Urinary bladder (tissue), 4 donors: Measurements from ENCODE around the gene HHIPL1. TPM values are rescaled to one million over a fixed set of nuclear protein-coding genes. Genes with fewer than 3 reads are reported as not detected.

Experiments
- DNase-seq: peaks from one replicate; pipeline ENCODE4 v3.0.0-alpha.2; 2015; ENCODE audit errors: extremely low spot score
- H3K27ac ChIP-seq: one replicate; pipeline ENCODE4 v1.5.1; 2013; ENCODE audit warnings: low read depth, mild to moderate bottlenecking, moderate library complexity
- H3K36me3 ChIP-seq: one replicate; pipeline ENCODE4 v1.6.1; 2013; ENCODE audit warnings: mild to moderate bottlenecking, moderate library complexity; ENCODE audit not compliant: insufficient read depth
- H3K4me1 ChIP-seq: one replicate; pipeline ENCODE4 v1.6.1; 2013; ENCODE audit warnings: mild to moderate bottlenecking, moderate library complexity; ENCODE audit not compliant: insufficient read depth
- H3K4me3 ChIP-seq: one replicate; pipeline ENCODE4 v1.5.1; 2013; ENCODE audit warnings: low read depth, low read length
- WGBS: extraction: QIAGEN DNeasy Blood & Tissue Kit; methylation state at CpG from one replicate; pipeline ENCODE4 v1.1.7; 2013; 5-methylcytosine and 5-hydroxymethylcytosine counted together
- polyA plus RNA-seq: library from polyadenylated mRNA; stranded (reverse); fragments of 200-250 nt; gene quantifications from one replicate; pipeline ENCODE4 v1.2.3, GENCODE V29; 2013
- total RNA-seq: library from RNA; depleted of rRNA; stranded (reverse); fragments of >200 nt; gene quantifications from one replicate; pipeline ENCODE4 v1.2.3, GENCODE V29; 2014
- donor health status: healthy with polysubstance abuse.
- donor health status: healthy.

The HHIPL1 gene
- total and polyA plus RNA-seq, 2 donors: 2.1 to 3.8 TPM

DNA sequence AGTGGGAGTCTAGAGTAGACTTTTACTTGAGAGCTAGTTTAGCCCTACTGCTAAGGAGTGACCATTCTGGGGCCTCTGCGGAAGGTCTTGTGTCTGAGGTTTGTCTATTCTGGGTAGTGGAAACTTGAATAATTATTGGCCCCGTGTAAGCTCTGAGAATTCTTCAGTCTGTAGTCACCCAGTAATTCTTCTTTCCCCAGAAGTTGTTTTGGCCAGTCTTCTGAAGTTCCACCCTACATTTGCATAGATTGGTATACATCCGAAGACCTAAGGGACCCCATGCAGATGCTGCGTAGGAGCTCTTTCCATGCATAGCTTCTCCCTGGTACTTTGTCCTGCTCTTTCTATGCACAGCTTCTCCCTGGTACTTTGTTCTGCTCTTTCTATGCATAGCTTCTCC is 52.0 kb downstream of the HHIPL1 start:
- no peaks in the 10 kb centered on the region for H3K36me3 ChIP-seq
- no peaks in the 10 kb centered on the region for H3K4me1 ChIP-seq
- no peak for DNase-seq
- H3K27ac ChIP-seq: no peak overlapping the region
- WGBS: 91% methylated on average over 4 of the region's 4 CpGs
- no peak overlapping the region for H3K4me3 ChIP-seq

GRCh38 chr14:99698236-99698635 is 53.3 kb downstream of the HHIPL1 start:
- Histone ChIP-seq H3K4me1 (no peaks in the 10 kb centered on the region), H3K4me3 (no peak overlapping the region), H3K27ac (no peak overlapping the region), H3K36me3 (no peaks in the 10 kb centered on the region)
- WGBS: 77% methylated on average over 6 of the region's 6 CpGs
- no peak for DNase-seq

DNA sequence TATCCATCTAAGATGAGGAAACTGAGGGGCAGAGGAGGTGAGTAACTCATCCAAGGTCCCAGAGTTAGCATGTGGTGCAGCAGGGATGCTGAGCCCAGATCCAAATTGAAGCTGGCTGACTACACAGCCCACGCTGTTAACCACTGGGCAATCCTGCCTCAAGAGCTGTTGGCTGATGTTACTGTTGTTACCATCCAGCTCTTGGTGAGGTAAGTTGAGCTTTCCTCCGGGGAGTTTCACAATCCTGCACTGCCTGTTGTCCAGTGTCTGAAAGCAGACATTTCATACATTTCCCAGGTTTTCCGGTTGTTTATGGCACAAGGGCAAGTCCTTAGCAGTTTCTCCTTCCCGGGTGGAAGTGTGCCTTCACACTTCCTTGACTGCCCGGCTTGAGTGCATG is 53.7 kb downstream of the HHIPL1 start:
- H3K4me1 ChIP-seq: no peaks in the 10 kb centered on the region
- H3K27ac ChIP-seq: no peak overlapping the region
- DNase-seq: no peak
- 71% methylated on average over 5 of the region's 5 CpGs for WGBS
- H3K4me3 ChIP-seq: no peak overlapping the region
- H3K36me3 ChIP-seq: no peaks in the 10 kb centered on the region

DNA sequence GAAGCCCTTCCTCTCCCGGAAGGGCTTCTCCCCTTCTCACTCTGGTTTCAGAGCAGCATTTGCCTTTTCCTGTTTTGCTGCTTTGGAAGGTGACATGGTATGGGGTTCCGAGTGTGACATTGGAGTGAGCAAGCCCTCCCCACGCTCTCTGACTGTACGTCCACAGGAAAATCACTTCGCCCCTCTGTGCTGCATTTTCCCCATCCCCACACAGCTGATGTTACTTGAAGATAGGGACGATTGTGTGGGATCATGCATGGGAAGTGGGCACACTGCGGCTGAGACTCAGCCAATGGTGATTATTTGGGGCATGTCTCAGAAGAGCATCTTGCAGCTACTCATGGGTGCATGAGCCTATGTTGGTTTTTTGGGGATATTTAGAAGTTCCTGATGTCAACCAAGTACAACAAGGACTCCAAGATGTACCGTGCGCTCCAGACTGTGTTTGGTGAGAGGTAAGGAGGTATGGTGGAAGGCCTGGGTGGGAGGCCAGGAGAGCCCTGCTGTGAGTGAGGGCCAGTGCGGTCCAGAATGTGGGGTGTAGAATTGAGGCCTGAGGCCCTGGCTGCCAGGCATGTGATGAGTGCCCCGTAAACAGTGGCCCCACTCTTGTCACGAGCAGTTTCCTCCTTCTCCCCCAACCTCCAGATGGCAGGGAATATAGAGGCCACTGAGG is 54.3 kb downstream of the HHIPL1 start:
- H3K4me1 ChIP-seq: no peaks in the 10 kb centered on the region
- H3K27ac ChIP-seq: no peak overlapping the region
- H3K4me3 ChIP-seq: no peak overlapping the region
- no peak for DNase-seq
- no peaks in the 10 kb centered on the region for H3K36me3 ChIP-seq
- WGBS: 83% methylated on average over 12 of the region's 12 CpGs

GRCh38 chr14:99699861-99700260 is 54.9 kb downstream of the HHIPL1 start:
- Histone ChIP-seq H3K4me3 (no peak overlapping the region), H3K36me3 (no peaks in the 10 kb centered on the region), H3K4me1 (no peaks in the 10 kb centered on the region), H3K27ac (no peak overlapping the region)
- 96% methylated on average over 16 of the region's 16 CpGs for WGBS
- DNase-seq: no peak

GRCh38 chr14:99700379-99700778 is 55.5 kb downstream of the HHIPL1 start:
- no peak for DNase-seq

GRCh38 chr14:99701260-99701659 is 56.3 kb downstream of the HHIPL1 start:
- Histone ChIP-seq H3K4me1 (no peaks in the 10 kb centered on the region), H3K4me3 (no peak overlapping the region), H3K27ac (no peak overlapping the region), H3K36me3 (no peaks in the 10 kb centered on the region)
- 96% methylated on average over 1 of the region's 1 CpG for WGBS
- DNase-seq: no peak

More at GRCh38 chr14:99700379-99700778, 55.5 kb downstream of the HHIPL1 start:
- no peak overlapping the region for H3K27ac ChIP-seq
- H3K4me1 ChIP-seq: no peaks in the 10 kb centered on the region
- H3K36me3 ChIP-seq: no peaks in the 10 kb centered on the region
- H3K4me3 ChIP-seq: no peak overlapping the region
- 94% methylated on average over 6 of the region's 6 CpGs for WGBS

- no peak overlapping the region for H3K4me3 ChIP-seq
- H3K27ac ChIP-seq: no peak overlapping the region
- no peaks in the 10 kb centered on the region for H3K4me1 ChIP-seq
- no peak for DNase-seq
- no peaks in the 10 kb centered on the region for H3K36me3 ChIP-seq
These were observed 57.2 kb downstream of the HHIPL1 start for GRCh38 chr14:99702115-99702514.

DNA sequence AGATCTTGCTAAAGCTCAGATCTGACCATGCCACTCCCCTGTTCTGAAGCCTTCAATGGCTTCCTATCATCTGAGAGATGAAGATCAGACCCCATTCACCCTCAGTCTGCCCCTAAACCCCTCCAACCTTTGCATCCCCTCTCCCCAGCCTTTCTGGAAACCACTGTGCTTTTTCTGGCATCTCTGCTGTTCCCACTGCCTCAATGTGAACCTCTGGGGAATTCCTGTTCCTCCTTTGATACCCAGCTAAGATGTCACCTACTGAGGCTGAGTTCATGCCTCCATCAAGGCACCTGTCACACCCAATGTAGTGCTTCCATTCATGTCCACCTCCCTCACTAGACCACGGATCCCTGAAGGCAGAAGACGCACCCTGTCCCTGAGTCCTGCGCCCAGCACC is 58.5 kb downstream of the HHIPL1 start:
- 96% methylated on average over 3 of the region's 3 CpGs for WGBS
- H3K27ac ChIP-seq: no peak overlapping the region
- no peak overlapping the region for H3K4me3 ChIP-seq
- H3K4me1 ChIP-seq: no peaks in the 10 kb centered on the region
- no peaks in the 10 kb centered on the region for H3K36me3 ChIP-seq
- DNase-seq: no peak

GRCh38 chr14:99704037-99704436 is 59.1 kb downstream of the HHIPL1 start:
- Histone ChIP-seq H3K4me3 (no peak overlapping the region), H3K4me1 (no peaks in the 10 kb centered on the region), H3K36me3 (no peaks in the 10 kb centered on the region), H3K27ac (no peak overlapping the region)
- 98% methylated on average over 2 of the region's 2 CpGs for WGBS
- no peak for DNase-seq

- Histone ChIP-seq H3K36me3 (no peaks in the 10 kb centered on the region), H3K4me1 (no peaks in the 10 kb centered on the region), H3K27ac (no peak overlapping the region), H3K4me3 (no peak overlapping the region)
- WGBS: 78% methylated on average over 8 of the region's 8 CpGs
- DNase-seq: no peak
These were observed 61.4 kb downstream of the HHIPL1 start for GRCh38 chr14:99706107-99706900.

DNA sequence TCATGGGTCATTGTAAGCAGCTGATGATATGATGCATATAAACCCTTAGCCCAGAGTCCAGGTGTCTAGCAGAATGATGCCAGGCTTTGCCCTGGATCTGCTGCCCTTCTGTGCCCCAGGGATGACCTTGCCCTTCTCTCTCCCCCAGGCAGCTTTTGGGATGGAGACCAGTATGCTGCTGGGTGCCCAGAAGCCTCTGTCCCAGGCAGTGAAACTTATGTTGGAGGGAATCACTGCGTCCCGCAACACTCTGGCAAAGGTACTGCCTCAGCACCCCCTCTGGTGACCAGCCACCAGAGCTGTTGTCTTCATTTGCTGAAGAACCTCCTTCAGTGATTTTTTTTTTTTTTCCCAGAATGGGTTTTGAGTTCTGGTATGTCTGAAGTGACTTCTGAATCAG is 62.5 kb downstream of the HHIPL1 start:
- H3K27ac ChIP-seq: no peak overlapping the region
- H3K4me3 ChIP-seq: no peak overlapping the region
- WGBS: 96% methylated on average over 2 of the region's 2 CpGs
- no peaks in the 10 kb centered on the region for H3K4me1 ChIP-seq
- no peak for DNase-seq
- H3K36me3 ChIP-seq: no peaks in the 10 kb centered on the region

DNA sequence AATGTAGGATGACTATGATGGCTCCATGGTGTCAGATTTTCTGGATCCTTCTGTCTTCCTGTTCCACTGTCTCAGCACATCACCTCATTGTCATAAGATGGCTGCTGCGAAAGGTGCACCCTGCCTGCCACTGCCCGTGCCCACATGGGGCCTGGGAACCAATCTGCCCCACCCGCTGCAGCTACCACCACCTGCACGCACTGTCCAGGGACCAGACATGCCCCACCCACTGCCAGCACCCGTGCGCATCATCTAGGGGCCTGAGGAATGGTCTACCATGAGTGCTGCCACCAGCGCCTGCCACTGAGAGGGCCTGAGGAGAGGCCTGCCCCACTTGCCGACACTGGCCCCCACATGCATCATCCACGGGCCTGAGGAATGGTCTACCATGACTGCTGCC is 63.0 kb downstream of the HHIPL1 start:
- Histone ChIP-seq H3K27ac (no peak overlapping the region), H3K4me1 (no peaks in the 10 kb centered on the region), H3K36me3 (no peaks in the 10 kb centered on the region), H3K4me3 (no peak overlapping the region)
- 97% methylated on average over 9 of the region's 9 CpGs for whole genome bisulfite sequencing
- no peak for DNase-seq

GRCh38 chr14:99708449-99708848 is 63.5 kb downstream of the HHIPL1 start:
- Histone ChIP-seq H3K4me3 (no peak overlapping the region), H3K36me3 (no peaks in the 10 kb centered on the region), H3K27ac (no peak overlapping the region), H3K4me1 (no peaks in the 10 kb centered on the region)
- DNase-seq: no peak
- 82% methylated on average over 7 of the region's 7 CpGs for WGBS
